CD4-positive, alpha-beta T cell (primary cell): ENCODE measurements around the gene CACNB2. TPM values are rescaled to one million over a fixed set of nuclear protein-coding genes. Genes with fewer than 3 reads are reported as not detected.

Experiments
- ATAC-seq: fragments of 200-7000 bp; cut with Tn5 transposase; one replicate; pipeline ENCODE4 v1.10.0; 2022; ENCODE audit warnings: mild to moderate bottlenecking; ENCODE audit not compliant: poor library complexity
- CTCF ChIA-PET: fragments of 350-600 bp; sonication (Branson Sonifier 250); formaldehyde crosslinking; loops from one replicate; lab custom pipeline; 2021; ENCODE audit warnings: antibody characterized with exemption, inconsistent platforms; lab: Charles Lee
- POLR2A ChIA-PET: fragments of 350-600 bp; sonication (Branson Sonifier 250); formaldehyde crosslinking; loops from one replicate; lab custom pipeline; 2021; ENCODE audit warnings: antibody characterized with exemption, inconsistent platforms; lab: Charles Lee
- DNase-seq, 14 experiments: peaks; one replicate each; pipeline ENCODE4 v3.0.0-alpha.2; 2013 to 2020; ENCODE audit warnings: mixed read lengths in 2 of 14
- H3K27ac ChIP-seq, 2 donors: one replicate each; pipeline versions ENCODE4 v1.5.1 to v1.7.0; 2013; ENCODE audit warnings: low read length in 2 of 2, low read depth in 1 of 2, mild to moderate bottlenecking in 1 of 2
- H3K27me3 ChIP-seq, 2 experiments: 1 replicate in 1 of 2; 2 replicates in 1 of 2; pipeline versions ENCODE4 v1.6.1 to v1.7.0; 2013; ENCODE audit warnings: low read length in 2 of 2, control low read depth in 1 of 2, mild to moderate bottlenecking in 1 of 2, moderate library complexity in 1 of 2; ENCODE audit not compliant: insufficient read depth in 2 of 2, control insufficient read depth in 1 of 2
- H3K36me3 ChIP-seq: one replicate; pipeline ENCODE4 v1.6.1; 2013; ENCODE audit warnings: low read length, control low read depth; ENCODE audit not compliant: insufficient read depth
- H3K4me1 ChIP-seq: one replicate; pipeline ENCODE4 v1.6.1; 2013; ENCODE audit warnings: low read length, control low read depth; ENCODE audit not compliant: insufficient read depth
- H3K4me3 ChIP-seq: one replicate; pipeline ENCODE4 v1.5.1; 2013; ENCODE audit warnings: mild to moderate bottlenecking, low read length, moderate library complexity
- H3K9me3 ChIP-seq, 2 experiments: 1 replicate in 1 of 2; 2 replicates in 1 of 2; pipeline versions ENCODE4 v1.6.1 to v1.7.0; 2013; ENCODE audit warnings: low read length in 2 of 2, mild to moderate bottlenecking in 2 of 2, control low read depth in 1 of 2, moderate library complexity in 1 of 2; ENCODE audit not compliant: control insufficient read depth in 1 of 2, insufficient read depth in 1 of 2
- H3K27ac Mint-ChIP-seq: one replicate; pipeline ENCODE4 v1.8.0; 2020; ENCODE audit warnings: mixed read lengths
- H3K27me3 Mint-ChIP-seq: one replicate; pipeline ENCODE4 v1.8.0; 2021; ENCODE audit warnings: mixed read lengths
- H3K36me3 Mint-ChIP-seq: one replicate; pipeline ENCODE4 v1.8.0; 2021; ENCODE audit warnings: low read depth, mixed read lengths
- H3K4me1 Mint-ChIP-seq: one replicate; pipeline ENCODE4 v1.8.0; 2021; ENCODE audit warnings: low read depth, mixed read lengths
- H3K4me3 Mint-ChIP-seq: one replicate; pipeline ENCODE4 v1.8.0; 2020; ENCODE audit warnings: mild to moderate bottlenecking, mixed read lengths
- H3K9me3 Mint-ChIP-seq: one replicate; pipeline ENCODE4 v1.8.0; 2020; ENCODE audit warnings: mixed read lengths
- CTCF ChIP-seq: fragments of 200-600 bp; IDR thresholded peaks from one replicate; pipeline ENCODE4 v1.8.0; 2022; ENCODE audit warnings: antibody characterized with exemption, mild to moderate bottlenecking
- intact Hi-C, 2 experiments: fragments of 100-400 bp; cut with DNase I in 1 of 2; cut with micrococcal nuclease in 1 of 2; formaldehyde crosslinking; loops; one replicate each; pipeline versions ENCODE4 v1.15.1 to v1.9.0; 2023 to 2025; cut with DNase I, micrococcal nuclease
- total RNA-seq, 174 experiments: library from RNA in 2 of 174; stranded (reverse) in 2 of 174; gene quantifications; one replicate each; pipeline ENCODE4 v1.2.3 and lab custom pipeline; 2021 to 2026

The CACNB2 gene
- total RNA-seq, 2 experiments from 2014 or later: 0.34 TPM; not detected in 1

DNA sequence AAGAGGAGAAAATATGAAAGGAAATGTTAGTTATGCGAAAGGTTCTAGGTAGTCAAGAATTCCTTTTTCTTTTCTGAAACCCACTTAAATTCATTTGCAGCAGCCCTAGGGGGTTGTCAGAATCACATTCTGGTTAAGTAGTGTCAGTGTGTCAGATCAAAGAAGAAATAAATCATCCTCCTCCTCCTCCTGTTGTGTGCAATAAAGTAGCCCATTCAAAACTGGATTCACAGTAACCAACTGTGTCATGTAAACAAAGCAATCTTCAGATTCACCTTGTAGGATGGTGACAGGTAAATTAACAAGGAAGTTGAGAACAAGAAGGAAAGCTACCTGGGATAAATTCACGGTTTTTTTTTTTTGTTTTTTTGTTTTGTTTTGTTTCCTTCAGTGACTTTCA is 383.6 kb downstream of the CACNB2 start:
- Mint-ChIP-seq H3K4me3 (no peak overlapping the region), H3K9me3 (no peaks in the 10 kb centered on the region), H3K4me1 (no peaks in the 10 kb centered on the region), H3K27me3 (no peaks in the 10 kb centered on the region), H3K36me3 (no peaks in the 10 kb centered on the region), H3K27ac (no peak overlapping the region)
- H3K9me3 ChIP-seq: no peaks in the 10 kb centered on the region
- intact Hi-C loops: no loop called here
- POLR2A ChIA-PET: no interaction called here
- no peak overlapping the region for H3K4me3 ChIP-seq
- ATAC-seq (no peak), DNase-seq (no peak)
- H3K27me3 ChIP-seq: no peaks in the 10 kb centered on the region
- no peaks in the 10 kb centered on the region for H3K36me3 ChIP-seq
- H3K4me1 ChIP-seq: no peaks in the 10 kb centered on the region
- no peak overlapping the region for H3K27ac ChIP-seq
- CTCF ChIA-PET: no interaction called here
- TF ChIP-seq CTCF: no peak

DNA sequence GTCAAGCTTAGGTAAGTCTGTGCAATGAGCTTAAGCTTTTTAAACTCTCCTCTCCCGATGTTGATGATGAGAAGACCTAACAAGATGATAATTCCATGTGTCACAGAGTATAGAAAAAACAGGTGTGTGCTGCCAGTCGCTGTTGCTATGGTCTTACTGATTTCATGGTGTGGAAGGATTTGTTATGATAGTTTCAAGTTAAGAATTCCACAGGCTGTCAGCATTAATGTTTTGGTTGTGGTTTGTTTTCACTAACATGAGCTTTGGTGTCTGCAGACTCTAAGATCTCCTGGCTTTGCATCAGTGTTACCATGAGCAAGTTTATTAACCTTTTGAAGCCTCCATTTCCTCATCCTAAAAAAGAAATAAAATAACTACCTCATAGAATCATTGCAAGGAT is 387.5 kb downstream of the CACNB2 start:
- Mint-ChIP-seq H3K4me1 (no peaks in the 10 kb centered on the region), H3K4me3 (no peak overlapping the region), H3K27me3 (no peaks in the 10 kb centered on the region), H3K27ac (no peak overlapping the region), H3K36me3 (peaks cover 28% of the 10 kb centered on the region), H3K9me3 (peaks cover 4% of the 10 kb centered on the region)
- Histone ChIP-seq H3K4me3 (no peak overlapping the region), H3K9me3 (no peaks in the 10 kb centered on the region), H3K36me3 (no peaks in the 10 kb centered on the region), H3K27me3 (no peaks in the 10 kb centered on the region), H3K27ac (no peak overlapping the region), H3K4me1 (no peaks in the 10 kb centered on the region)
- CTCF ChIA-PET: no interaction called here
- POLR2A ChIA-PET: no interaction called here
- ATAC-seq: no peak
- no peak for DNase-seq
- intact Hi-C loops: no loop called here
- no peak for TF ChIP-seq CTCF

DNA sequence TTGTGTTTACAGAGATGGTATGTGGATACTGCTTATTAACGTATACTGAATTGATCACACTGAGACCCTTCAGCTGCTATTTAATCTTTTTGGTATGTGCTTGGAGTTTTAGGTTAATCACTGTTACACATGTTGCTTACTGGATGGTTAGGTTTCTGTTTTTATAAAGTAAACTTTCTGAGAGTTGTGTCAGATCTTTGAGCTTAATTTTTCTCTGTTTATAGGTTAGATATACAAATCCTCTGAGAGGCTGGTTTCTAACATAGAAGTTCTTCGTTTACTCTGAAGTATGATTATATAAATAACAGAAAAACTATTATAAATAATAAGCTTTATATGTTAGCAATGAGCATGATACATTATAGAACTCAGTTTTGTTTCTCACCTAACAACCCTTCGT is 388.1 kb downstream of the CACNB2 start:
- ChIA-PET POLR2A (no interaction called here), CTCF (no interaction called here)
- no peak for TF ChIP-seq CTCF
- DNase-seq (no peak), ATAC-seq (no peak)
- Mint-ChIP-seq H3K36me3 (peaks cover 34% of the 10 kb centered on the region), H3K4me1 (no peaks in the 10 kb centered on the region), H3K4me3 (no peak overlapping the region), H3K9me3 (peaks cover 4% of the 10 kb centered on the region), H3K27me3 (no peaks in the 10 kb centered on the region), H3K27ac (no peak overlapping the region)
- no peaks in the 10 kb centered on the region for H3K4me1 ChIP-seq
- no peaks in the 10 kb centered on the region for H3K27me3 ChIP-seq
- no peak overlapping the region for H3K4me3 ChIP-seq
- H3K27ac ChIP-seq: no peak overlapping the region
- H3K36me3 ChIP-seq: no peaks in the 10 kb centered on the region
- intact Hi-C loops: no loop called here
- no peaks in the 10 kb centered on the region for H3K9me3 ChIP-seq
